GM18498 (cell line): ENCODE measurements around the gene CFAP20.
"Not testable (repeated sequence)": the region's sequence is repeated elsewhere in the genome, so short reads cannot be mapped to it uniquely, and the experiment has no call there.

ENCODE experiments used
- ATAC-seq: cut with Tn5 transposase; IDR thresholded peaks from one replicate; pipeline ENCODE4 v1.9.1; 2021; ENCODE audit warnings: mild to moderate bottlenecking, moderate library complexity; ENCODE audit not compliant: unreplicated experiment

The CFAP20 gene

DNA sequence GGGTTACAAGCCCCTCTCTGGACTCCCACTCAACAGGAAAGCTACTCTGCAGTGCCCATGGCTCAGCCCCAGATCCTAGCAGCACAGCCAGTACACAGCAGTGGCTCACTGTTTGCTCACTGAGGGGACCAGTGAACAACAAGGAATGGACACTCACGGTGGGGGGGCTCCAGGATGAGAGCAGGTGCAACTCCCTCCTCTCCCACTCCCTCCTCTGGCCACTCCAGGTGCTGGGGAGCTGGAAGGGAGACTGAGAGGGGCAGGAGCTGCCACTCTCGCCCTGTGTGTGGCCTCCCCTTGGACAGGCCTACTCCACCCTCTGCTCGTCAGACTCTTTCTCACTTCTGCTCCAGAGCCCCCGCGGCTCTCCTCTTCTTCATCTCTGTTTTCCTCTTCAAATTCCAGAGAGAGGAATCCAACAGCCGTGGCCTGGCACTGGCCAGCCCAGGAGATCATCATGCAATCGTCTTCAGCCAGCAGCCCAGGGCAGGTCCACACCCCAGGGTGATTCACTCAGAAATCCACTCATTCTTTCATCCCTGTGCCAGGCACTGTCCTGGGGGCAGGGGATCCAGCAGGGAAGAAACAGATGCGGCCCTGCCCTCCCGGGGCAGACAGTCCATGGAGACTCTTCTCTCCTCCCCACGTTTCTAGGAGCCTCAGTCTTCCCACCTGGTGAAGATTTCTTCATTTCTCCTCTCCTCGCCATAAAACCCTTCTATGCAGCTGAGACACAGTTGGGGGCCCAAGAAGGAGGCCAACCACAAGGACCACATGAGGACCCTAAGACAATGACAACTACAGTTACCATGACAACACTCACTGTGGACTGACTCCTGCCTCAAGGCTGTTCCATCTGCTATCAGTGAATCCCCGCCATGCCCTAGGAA lies 30.7 kb downstream of the CFAP20 start:
- ATAC-seq = no peak

GRCh38 chr16:58096249-58096648 lies 32.9 kb downstream of the CFAP20 start:
- ATAC-seq = no peak

DNA sequence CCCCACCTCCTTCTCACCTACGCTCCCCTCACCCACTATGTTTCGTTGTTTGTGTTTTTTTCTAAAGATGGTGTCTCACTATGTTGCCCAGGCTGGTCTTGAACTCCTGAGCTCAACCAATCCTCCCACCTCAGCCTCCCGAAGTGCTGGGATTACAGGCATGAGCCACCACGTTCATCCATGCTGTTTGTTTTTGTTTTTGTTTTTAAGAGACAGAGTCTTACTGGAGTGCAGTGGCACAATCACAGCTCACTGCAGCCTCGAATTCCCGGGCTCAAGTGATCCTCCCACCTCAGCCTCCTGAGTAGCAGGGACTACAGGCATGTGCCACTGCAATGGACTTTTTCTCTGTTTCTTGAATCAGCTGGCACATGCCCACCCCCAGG lies 33.6 kb downstream of the CFAP20 start:
- ATAC-seq = not testable (repeated sequence)

GRCh38 chr16:58094791-58095574 lies 34.2 kb downstream of the CFAP20 start:
- no peak for ATAC-seq

- no peak for ATAC-seq
These were observed 35.2 kb downstream of the CFAP20 start for GRCh38 chr16:58094026-58094425.

DNA sequence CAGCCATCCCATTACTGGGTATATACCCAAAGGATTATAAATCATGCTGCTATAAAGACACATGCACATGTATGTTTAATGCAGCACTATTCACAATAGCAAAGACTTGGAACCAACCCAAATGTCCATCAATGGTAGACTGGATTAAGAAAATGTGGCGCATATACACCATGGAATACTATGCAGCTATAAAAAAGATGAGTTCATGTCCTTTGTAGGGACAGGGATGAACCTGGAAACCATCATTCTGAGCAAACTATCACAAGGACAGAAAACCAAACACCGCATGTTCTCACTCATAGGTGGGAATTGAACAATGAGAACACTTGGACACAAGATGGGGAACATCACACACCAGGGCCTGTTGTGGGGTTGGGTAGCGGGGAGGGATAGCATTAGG lies 38.8 kb downstream of the CFAP20 start:
- not testable (repeated sequence) for ATAC-seq

DNA sequence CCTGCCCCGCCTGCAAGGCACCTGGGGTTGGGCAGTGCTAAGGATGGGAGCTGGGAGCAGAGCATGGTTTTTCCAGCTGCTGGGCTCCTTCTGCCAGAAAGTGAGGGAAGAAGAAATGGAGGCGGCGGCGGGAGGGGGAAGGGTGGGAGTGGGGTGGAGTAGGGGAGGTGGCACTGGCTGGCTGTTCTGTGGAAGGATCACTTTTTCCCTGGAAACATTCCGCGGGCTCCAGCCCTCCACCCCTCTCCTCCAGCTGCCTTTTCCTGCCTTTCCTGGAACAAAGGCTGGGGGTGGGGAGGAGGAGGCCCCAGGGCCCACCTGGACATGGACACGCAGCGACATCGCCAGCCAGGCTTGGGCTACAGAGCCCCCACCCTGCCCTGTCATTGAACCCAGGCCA lies 41.1 kb downstream of the CFAP20 start:
- ATAC-seq = no peak

DNA sequence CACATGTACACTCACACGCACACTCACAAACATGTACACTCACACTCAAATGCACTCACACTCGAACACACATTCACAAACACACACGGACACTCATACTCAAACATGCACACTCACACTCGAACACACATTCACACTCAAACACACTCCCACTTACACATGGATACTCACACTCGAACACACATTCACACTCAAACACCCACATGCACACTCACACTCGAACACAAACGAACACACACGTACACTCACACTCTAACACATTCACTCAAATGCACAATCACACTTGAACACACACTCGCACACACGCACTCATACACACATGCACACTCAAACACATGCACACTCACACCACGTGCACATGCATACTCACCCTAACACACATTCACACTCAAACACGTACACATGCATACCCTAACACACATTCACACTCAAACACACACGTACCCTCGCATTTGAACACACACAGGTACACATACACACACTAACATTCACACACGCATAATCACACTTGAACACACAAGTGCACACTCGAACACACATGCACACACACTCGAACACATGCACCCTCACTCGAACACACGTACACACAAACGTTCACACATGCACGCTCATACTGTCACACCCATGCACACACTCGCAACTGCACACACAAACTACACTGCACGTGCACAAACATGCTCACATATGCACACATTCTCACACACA lies 41.8 kb downstream of the CFAP20 start:
- no peak for ATAC-seq

GRCh38 chr16:58086381-58087208 lies 42.6 kb downstream of the CFAP20 start:
- no peak for ATAC-seq

DNA sequence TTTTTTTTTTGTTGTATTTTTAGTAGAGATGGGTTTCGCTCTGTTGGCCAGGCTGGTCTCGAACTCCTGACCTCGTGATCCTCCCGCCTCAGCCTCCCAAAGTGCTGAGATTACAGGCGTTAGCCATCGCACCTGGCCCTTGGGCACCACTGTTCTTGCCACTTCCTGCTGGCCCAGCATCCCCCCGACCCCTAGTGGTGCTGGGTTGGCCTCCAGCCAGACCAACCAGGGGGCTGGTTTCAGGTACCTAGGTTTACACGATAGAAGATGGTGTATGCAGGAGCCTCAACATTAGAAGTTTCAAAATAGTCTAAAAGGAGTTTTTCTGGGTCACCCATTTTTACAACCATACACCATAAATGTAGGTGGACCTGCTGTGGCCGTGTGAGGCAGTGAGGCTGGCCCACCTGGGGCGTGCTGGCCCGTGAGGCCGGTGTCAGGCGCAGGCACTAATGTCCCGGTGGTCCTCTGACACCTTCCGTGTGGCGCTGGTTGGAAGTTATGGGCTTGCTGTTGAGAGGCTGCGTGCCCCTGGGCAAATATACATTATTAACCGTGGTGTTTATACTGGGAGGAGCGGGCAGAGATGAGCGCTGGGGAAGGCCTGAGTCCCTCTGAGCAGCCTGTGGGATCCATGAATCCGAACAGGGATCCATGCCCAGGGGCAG lies 43.5 kb downstream of the CFAP20 start:
- ATAC-seq = no peak

DNA sequence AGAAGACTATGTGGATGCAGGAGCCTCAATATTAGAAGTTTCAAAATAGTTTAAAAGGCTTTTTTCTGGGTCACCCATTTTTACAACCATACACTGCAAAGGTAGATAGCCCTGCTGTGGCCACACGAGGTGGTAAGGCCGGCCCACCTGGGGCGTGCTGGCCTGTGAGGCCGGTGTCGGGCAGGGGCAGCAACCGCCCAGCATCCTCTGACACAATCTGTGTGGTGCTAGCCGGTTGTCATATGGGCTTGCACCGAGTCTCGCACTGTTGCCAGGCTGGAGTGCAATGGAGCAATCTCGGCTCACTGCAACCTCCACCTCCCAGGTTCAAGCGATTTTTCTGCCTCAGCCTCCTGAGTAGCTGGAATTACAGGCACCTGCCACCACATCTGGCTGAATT lies 44.0 kb downstream of the CFAP20 start:
- ATAC-seq = no peak

DNA sequence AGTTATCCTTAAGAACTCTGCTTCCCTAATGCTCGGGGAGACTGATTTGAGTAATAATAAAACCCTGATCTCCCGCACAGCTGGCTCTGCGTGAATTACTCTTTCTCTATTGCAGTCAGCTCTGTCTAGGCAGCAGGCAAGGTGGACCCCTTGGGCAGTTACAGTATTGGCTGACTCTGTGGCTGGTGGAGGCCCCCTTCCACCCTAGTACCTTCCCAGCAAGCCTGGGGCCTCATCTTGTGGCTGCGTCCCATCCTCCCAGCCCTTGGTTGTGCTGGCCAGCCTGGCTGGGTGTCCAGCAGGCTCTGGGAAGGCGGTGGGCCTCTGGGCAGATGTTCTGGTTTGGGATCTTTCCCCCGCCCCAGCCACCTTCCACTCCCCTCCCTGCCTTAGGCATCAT lies 44.5 kb downstream of the CFAP20 start:
- no peak for ATAC-seq

DNA sequence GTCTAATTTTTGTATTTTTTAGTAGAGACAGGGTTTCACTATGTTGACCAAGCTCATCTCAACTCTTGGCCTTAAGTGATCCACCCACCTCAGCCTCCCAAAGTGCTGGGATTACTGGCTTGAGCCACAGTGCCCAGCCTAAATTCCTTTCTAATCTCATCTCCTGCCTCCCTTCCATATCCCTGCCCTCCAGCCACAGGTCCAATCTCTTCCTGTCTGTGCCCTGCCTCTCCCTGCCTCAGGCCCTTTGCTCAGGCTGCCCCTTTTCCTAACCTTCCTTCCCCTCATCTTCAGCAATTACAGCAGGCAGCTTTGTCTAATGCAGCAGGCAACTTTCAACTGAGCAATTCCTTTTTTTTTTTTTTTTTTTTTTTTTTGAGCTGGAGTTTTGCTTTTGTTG lies 46.8 kb downstream of the CFAP20 start:
- ATAC-seq = no peak

GRCh38 chr16:58080657-58081056 lies 48.5 kb downstream of the CFAP20 start:
- ATAC-seq = not testable (repeated sequence)

- no peak for ATAC-seq
These were observed 51.4 kb downstream of the CFAP20 start for GRCh38 chr16:58077796-58078195.

- ATAC-seq = no peak
These were observed 52.7 kb downstream of the CFAP20 start for GRCh38 chr16:58076514-58076913.

- ATAC-seq = no peak
These were observed 54.5 kb downstream of the CFAP20 start for GRCh38 chr16:58074657-58075056.

DNA sequence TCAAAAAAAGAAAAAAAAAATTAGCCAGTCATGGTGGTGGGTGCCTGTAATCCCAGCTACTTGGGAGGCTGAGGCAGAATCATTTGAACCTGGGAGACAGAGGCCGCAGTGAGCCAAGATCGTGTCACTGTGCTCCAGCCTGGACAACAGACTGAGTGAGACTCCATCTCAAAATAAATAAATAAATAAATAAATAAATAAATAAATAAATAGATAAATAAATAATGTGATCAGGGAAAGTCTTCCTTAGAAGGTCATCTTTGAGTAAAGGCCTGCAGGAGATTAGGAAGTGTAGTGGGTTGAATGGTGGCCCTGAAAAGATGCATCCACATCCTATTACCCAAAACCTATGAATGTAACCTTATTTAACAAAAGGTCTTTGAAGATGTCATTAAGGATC lies 56.1 kb downstream of the CFAP20 start:
- not testable (repeated sequence) for ATAC-seq

DNA sequence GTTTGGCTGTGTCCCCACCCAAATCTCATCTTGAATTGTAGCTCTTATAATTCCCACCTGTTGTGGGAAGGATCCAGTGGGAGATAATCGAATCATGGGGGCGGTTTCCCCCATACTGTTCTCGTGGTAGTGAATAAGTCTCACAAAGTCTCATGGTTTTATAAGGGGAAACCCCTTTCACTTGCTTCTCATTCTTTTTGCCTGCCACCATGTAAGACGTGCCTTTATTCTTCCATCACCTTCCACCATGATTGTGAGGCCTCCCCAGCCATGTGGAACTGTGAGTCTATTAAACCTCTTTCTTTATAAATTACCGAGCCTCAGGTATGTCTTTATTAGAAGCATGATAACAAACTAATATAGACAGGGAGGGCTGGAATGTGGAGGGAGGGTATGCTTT lies 57.0 kb downstream of the CFAP20 start:
- not testable (repeated sequence) for ATAC-seq

DNA sequence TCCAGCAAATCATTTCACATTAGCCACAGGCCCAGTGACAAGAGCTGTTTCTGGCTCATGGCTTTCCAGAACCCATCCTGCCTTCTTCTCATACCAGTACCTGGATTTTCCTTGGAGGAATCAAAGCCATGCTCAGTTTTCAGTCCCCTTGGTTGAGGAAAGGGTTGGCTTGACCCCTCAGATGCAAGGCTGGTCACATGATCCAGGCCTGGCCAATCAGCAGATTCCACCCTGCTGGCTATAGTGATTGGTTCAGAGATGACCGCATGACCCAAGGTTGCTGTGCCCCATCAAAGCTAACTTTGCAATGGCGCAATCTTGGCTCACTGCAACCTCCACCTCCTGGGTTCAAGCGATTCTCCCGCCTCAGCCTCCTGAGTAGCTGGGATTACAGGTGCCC lies 58.6 kb downstream of the CFAP20 start:
- ATAC-seq = no peak
